ENCODE data around the gene RERE.
"Not testable (repeated sequence)": the region's sequence is repeated elsewhere in the genome, so short reads cannot be mapped to it uniquely, and the experiment has no call there.

RERE gene

GRCh38 chr1:8841395-8841794 is 24.0 kb upstream of the RERE start:
- DNase-seq (ENCODE audit: low spot score) = no peak

GRCh38 chr1:8839990-8840389 is 22.6 kb upstream of the RERE start:
- no peak for DNase-seq (ENCODE audit: low spot score)

GRCh38 chr1:8835941-8836643 is 18.7 kb upstream of the RERE start:
- DNase-seq (ENCODE audit: low spot score) = no peak

- no peak for DNase-seq (ENCODE audit: low spot score)
Observed at GRCh38 chr1:8831340-8831739, 13.9 kb upstream of the RERE start.

- not testable (repeated sequence) for DNase-seq (ENCODE audit: low spot score)
Observed at GRCh38 chr1:8830732-8831131, 13.3 kb upstream of the RERE start.

GRCh38 chr1:8825985-8826481 is 8.6 kb upstream of the RERE start:
- no peak for DNase-seq (ENCODE audit: low spot score)

- DNase-seq (ENCODE audit: low spot score) = no peak
Observed at GRCh38 chr1:8823295-8823664, 5.8 kb upstream of the RERE start.

GRCh38 chr1:8822373-8823294 is 5.2 kb upstream of the RERE start:
- DNase-seq (ENCODE audit: low spot score) = peak; percentile 52

- DNase-seq (ENCODE audit: low spot score) = no peak
Observed at GRCh38 chr1:8821084-8821483, 3.6 kb upstream of the RERE start.

GRCh38 chr1:8818789-8819188 is 1.3 kb upstream of the RERE start:
- not testable (repeated sequence) for DNase-seq (ENCODE audit: low spot score)

- no peak for DNase-seq (ENCODE audit: low spot score)
Observed at GRCh38 chr1:8818325-8818775, 910 bp upstream of the RERE start.

GRCh38 chr1:8816831-8817411 is 519 bp downstream of the RERE start:
- no peak for DNase-seq (ENCODE audit: low spot score)

- no peak for DNase-seq (ENCODE audit: low spot score)
Observed at GRCh38 chr1:8816264-8816663, 1.2 kb downstream of the RERE start.

- DNase-seq (ENCODE audit: low spot score) = no peak
Observed at GRCh38 chr1:8815582-8816151, 1.8 kb downstream of the RERE start.

GRCh38 chr1:8814865-8815264 is 2.6 kb downstream of the RERE start:
- DNase-seq (ENCODE audit: low spot score) = no peak

GRCh38 chr1:8813991-8814390 is 3.4 kb downstream of the RERE start:
- DNase-seq (ENCODE audit: low spot score) = no peak

- DNase-seq (ENCODE audit: low spot score) = no peak
Observed at GRCh38 chr1:8813016-8813763, 4.2 kb downstream of the RERE start.

- no peak for DNase-seq (ENCODE audit: low spot score)
Observed at GRCh38 chr1:8812081-8812480, 5.4 kb downstream of the RERE start.

GRCh38 chr1:8810987-8811386 is 6.5 kb downstream of the RERE start:
- no peak for DNase-seq (ENCODE audit: low spot score)

GRCh38 chr1:8809342-8809736 is 8.1 kb downstream of the RERE start:
- DNase-seq (ENCODE audit: low spot score) = no peak

GRCh38 chr1:8807004-8807403 is 10.4 kb downstream of the RERE start:
- DNase-seq (ENCODE audit: low spot score) = no peak

GRCh38 chr1:8800416-8800815 is 17.0 kb downstream of the RERE start:
- DNase-seq (ENCODE audit: low spot score) = no peak
